GM23338 (cell line): ENCODE measurements around the gene LRRTM1. TPM values are rescaled to one million over a fixed set of nuclear protein-coding genes. Genes with fewer than 3 reads are reported as not detected.

ENCODE experiments used
- polyA plus RNA-seq: library from polyadenylated mRNA; unstranded; fragments of >200 nt; fragmentation: Nextera tagmentation; extraction: Ambion mirVana; gene quantifications from 2 replicates; pipeline ENCODE4 v1.2.1, GENCODE V29; 2016
- total RNA-seq: library from RNA; depleted of rRNA; stranded (reverse); fragments of >200 nt; shearing (Covaris generic); gene quantifications from 2 replicates; pipeline ENCODE4 v1.2.3, GENCODE V29; 2014
- TF ChIP-seq, protein P1 (sequence below): fragments of 250-450 bp; sonication (Bioruptor Pico); IDR thresholded peaks from 2 replicates; pipeline ENCODE4 v1.5.0; 2020; ENCODE audit warnings: mild to moderate bottlenecking, moderate library complexity

Gene LRRTM1
- total and polyA plus RNA-seq, 2 experiments from 2014 or later: 0.34 to 1.3 TPM

DNA sequence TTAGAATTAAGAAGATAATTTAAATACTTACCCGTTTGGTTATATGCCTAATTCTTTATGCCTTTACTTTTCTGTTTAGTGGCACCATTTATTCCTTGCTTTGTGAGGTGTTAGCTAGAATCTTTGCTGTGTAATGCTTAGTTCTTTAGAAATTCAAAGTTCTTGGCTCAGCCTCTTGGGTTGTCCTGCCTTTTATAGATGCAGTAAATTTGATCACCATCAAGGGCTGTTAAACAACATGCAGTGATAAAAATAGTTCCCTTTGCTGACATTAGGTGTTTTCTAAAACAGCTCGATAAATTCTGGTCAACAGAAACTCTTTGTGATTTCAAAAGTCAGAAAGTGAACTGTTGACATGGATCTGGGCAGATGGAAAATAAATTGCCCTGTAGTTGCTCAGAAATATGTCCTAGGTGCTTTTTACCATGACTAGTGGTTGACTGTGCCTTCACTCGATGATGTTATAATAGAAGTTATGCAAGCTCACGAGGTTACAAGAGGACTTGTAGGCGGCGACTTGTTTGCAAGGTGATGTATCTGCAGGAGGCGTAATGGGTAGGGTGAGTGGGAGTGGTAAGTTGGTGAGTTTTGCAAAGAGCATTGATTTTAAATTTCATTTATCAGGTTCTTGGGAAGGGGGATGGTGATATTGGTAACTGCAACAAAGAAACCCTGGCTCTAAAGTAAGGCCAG is 52.1 kb downstream of the LRRTM1 start (continued):
- TF ChIP-seq, protein P1, sequence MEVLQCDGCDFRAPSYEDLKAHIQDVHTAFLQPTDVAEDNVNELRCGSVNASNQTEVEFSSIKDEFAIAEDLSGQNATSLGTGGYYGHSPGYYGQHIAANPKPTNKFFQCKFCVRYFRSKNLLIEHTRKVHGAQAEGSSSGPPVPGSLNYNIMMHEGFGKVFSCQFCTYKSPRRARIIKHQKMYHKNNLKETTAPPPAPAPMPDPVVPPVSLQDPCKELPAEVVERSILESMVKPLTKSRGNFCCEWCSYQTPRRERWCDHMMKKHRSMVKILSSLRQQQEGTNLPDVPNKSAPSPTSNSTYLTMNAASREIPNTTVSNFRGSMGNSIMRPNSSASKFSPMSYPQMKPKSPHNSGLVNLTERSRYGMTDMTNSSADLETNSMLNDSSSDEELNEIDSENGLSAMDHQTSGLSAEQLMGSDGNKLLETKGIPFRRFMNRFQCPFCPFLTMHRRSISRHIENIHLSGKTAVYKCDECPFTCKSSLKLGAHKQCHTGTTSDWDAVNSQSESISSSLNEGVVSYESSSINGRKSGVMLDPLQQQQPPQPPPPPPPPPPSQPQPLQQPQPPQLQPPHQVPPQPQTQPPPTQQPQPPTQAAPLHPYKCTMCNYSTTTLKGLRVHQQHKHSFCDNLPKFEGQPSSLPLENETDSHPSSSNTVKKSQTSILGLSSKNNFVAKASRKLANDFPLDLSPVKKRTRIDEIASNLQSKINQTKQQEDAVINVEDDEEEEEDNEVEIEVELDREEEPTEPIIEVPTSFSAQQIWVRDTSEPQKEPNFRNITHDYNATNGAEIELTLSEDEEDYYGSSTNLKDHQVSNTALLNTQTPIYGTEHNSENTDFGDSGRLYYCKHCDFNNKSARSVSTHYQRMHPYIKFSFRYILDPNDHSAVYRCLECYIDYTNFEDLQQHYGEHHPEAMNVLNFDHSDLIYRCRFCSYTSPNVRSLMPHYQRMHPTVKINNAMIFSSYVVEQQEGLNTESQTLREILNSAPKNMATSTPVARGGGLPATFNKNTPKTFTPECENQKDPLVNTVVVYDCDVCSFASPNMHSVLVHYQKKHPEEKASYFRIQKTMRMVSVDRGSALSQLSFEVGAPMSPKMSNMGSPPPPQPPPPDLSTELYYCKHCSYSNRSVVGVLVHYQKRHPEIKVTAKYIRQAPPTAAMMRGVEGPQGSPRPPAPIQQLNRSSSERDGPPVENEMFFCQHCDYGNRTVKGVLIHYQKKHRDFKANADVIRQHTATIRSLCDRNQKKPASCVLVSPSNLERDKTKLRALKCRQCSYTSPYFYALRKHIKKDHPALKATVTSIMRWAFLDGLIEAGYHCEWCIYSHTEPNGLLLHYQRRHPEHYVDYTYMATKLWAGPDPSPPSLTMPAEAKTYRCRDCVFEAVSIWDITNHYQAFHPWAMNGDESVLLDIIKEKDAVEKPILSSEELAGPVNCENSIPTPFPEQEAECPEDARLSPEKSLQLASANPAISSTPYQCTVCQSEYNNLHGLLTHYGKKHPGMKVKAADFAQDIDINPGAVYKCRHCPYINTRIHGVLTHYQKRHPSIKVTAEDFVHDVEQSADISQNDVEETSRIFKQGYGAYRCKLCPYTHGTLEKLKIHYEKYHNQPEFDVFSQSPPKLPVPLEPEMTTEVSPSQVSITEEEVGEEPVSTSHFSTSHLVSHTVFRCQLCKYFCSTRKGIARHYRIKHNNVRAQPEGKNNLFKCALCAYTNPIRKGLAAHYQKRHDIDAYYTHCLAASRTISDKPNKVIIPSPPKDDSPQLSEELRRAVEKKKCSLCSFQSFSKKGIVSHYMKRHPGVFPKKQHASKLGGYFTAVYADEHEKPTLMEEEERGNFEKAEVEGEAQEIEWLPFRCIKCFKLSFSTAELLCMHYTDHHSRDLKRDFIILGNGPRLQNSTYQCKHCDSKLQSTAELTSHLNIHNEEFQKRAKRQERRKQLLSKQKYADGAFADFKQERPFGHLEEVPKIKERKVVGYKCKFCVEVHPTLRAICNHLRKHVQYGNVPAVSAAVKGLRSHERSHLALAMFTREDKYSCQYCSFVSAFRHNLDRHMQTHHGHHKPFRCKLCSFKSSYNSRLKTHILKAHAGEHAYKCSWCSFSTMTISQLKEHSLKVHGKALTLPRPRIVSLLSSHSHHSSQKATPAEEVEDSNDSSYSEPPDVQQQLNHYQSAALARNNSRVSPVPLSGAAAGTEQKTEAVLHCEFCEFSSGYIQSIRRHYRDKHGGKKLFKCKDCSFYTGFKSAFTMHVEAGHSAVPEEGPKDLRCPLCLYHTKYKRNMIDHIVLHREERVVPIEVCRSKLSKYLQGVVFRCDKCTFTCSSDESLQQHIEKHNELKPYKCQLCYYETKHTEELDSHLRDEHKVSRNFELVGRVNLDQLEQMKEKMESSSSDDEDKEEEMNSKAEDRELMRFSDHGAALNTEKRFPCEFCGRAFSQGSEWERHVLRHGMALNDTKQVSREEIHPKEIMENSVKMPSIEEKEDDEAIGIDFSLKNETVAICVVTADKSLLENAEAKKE: no peak
